IPS-18c (cell line): ENCODE data around the gene DLGAP4.

ENCODE experiments used
- H3K4me3 ChIP-seq: 2 replicates; pipeline ENCODE4 v1.7.0; 2013; ENCODE audit warnings: low read depth, mild to moderate bottlenecking, low read length, moderate library complexity; ENCODE audit not compliant: insufficient read depth
- H3K9me3 ChIP-seq: one replicate; pipeline ENCODE4 v1.6.1; 2013; ENCODE audit warnings: mild to moderate bottlenecking, low read length, moderate library complexity; ENCODE audit not compliant: control insufficient read depth, insufficient read depth

Gene DLGAP4

GRCh38 chr20:36305602-36306551 lies at the start of gene DLGAP4:
Gene DLGAP4, plus strand, starts transcription at chr20:36306339. Its CDS starts 125,379 bp downstream, at chr20:36431718.
- peaks cover 2% of the 10 kb centered on the region for H3K9me3 ChIP-seq
- peak within 1 kb of the TSS; percentile 73 for H3K4me3 ChIP-seq

DNA sequence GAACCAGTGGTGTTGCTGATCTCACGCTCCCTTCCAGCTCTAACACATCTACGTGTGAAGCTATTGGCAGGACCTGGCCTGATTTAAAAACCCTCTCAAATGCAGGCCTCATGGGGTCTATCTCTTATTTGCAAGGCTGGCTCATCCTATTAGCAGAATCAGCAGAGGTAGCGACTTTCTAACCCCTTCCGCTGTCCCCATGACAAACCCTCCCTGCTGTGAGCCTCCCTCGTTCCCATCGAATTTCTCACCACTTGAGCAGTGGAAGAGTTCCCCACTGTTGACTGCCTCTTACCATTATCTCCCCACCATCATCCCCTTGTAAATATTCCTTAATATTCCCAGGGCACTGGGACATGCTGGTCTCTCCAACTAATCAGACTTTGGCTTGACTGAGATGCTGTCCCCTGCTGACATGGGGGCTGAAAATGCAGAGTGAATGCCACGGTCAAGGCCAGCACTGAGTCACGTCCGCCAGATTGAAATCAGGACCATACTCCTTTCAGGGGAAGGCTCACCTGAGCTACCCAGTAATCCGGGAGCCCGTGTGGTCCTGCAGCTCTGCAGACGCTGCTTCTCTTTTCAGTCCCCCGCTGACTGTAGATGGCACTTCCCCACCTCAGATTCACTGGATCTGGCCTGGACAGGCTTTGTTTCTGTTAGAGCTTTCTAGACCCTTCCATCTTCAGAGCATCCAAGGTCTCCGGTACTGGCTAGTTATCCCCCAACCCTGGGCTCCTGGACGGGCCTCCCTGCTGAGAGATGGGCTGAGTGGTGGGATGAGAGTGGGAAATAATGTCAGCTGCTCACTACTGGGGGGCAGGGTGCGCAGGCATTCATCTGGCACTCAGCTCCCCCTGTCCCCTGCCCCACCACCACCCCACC lies 46.7 kb upstream of the DLGAP4 start:
- Histone ChIP-seq H3K4me3 (no peak overlapping the region), H3K9me3 (peaks cover 4% of the 10 kb centered on the region)

DNA sequence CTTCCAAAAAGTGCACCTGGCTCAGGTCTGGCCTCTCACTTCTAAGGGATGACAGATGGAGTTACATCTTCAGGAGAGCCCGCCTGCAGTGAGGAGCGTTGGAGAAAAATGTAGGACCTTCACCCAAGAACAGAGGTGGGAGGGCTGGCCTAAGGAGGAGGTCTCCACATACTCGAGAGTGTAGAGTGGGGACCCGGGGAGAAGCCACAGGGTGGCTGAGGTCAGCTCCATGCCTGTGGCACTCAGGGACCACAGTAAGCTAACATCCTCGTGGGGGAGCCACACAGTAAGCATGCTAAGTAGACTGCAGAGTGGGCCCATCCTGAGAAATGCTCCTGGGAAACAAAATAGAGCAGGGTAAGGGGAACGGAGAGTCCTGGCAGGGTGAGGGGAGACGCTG lies 45.8 kb upstream of the DLGAP4 start:
- H3K4me3 ChIP-seq = no peak overlapping the region
- peaks cover 4% of the 10 kb centered on the region for H3K9me3 ChIP-seq

DNA sequence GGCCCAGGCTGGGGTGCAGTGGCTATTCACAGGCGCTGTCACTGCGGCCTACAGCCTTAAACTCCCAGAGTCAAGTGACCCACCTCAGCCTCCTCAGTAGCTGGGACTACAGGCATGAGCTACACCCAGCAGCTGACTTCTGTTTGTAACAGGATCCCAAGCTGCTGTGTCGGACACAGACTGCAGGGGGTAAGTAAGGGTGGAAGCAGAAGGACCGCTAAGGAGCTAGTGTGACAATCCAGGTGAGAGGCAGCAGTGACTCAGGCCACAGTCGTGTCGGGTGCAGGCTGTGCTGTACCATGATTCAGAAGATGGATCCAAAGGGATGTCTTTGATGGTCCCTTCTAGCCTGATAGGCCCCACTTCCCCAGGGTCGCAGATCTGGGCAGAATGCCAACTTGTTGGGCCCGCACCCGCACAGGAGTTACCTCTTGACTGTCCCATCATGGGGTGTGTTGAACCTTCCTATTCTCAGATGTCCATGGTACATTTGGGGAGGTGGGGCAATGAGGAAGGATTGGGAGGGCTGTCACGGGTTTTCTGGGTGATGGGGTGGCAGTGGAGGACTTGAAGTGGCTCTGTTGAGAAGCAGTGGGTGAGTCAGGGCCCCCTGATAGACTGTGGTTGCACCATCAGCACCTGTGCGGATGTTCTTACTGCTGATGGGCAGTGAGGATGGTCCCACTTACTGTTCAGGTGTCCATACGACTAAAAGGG lies 44.6 kb upstream of the DLGAP4 start:
- no peak overlapping the region for H3K4me3 ChIP-seq
- peaks cover 4% of the 10 kb centered on the region for H3K9me3 ChIP-seq

- H3K4me3 ChIP-seq = no peak overlapping the region
- peaks cover 4% of the 10 kb centered on the region for H3K9me3 ChIP-seq
Observed at GRCh38 chr20:36262440-36262839, 43.7 kb upstream of the DLGAP4 start.

DNA sequence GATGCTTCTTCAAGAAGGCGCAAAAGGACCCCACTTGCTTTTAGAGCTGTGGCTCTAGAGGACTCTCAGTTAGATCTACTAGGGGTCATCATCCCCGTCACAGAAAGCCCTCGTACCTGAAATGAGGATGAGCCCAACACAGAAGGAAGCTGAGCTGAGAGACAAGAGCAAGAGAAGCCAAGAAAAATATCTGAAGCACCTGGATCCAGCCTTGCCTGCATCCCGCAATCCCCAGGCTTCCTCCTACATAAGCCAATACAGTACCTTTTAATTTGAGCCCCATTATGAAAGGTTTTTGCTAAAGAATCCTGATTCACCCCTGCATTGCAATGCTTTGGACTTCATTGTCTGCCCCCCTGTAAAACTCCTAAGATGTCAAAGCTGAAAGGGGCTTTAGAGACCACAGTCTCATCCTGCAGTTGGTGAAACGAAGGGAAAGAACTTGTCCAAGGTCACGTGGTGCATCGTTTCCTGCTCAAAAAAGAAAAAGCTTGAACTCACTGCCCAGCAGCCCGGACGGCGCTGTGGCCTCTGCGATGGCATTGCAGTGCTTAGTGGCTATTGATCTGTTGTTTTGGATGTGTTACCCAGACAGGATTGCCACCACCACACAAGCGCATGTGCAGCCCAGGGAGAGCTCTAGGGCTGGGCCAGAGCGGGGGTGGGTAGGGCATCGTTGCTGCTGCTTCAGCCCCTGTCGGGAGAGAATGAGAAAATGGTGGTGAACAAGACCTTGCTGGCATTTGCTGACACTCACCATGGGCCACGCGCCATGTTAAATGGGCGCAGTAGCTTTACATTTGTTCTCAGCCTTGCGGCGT lies 41.5 kb upstream of the DLGAP4 start:
- Histone ChIP-seq H3K9me3 (no peaks in the 10 kb centered on the region), H3K4me3 (no peak overlapping the region)

DNA sequence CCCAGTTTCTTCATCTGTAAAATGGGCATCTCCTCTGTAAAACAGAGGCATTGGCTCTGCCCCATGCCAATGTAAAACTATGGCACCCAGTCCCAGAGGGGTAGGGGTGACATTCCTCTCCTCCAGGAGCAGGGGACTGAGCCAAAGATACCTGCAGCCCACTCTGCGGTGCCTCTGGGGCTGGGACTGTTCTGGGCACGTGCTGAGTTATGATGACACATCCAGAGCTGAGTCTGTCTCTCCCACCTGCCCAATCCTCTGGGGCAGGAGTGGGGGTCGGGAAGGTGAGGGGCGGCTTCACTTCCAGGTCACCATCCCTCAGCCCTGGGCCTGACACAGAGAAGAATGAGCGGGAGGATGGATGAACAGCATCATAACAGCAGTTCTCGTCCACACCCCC lies 40.0 kb upstream of the DLGAP4 start:
- Histone ChIP-seq H3K4me3 (no peak overlapping the region), H3K9me3 (no peaks in the 10 kb centered on the region)

DNA sequence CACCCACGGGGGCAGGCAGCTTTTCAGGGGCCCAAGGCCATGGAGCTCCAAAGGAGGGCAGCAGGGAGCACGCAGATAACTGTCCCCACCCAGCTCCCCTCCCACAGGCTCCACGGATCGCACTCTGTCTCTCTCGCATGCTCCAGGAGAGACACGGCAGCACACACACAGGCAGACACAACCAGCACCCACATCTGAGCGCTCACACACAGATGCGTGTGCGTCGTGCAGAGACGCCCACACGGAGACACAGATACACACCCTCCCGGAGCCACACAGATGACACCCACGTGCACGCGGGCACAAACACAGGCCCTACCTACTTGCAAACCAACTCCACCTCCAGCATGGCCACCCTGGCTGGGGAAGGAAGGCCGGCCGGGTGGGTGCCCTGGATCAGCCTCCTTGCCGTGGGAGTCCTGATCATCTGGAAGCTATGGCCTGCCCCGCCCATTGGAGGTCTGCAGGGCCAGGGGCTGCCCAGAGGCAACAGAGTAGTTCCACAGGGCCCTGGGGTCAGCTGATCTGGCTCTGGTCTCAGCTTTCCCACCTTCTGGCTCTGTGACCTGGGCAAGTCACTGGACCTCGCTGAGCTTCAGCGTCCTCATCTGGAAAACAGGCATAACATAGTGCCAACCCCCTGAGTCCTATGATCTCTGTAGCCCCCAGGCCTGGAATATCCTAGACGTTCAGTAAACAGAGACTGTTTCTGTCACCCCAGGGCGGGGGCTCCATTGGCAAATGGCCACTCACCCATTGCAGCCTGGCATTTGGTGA lies 38.3 kb upstream of the DLGAP4 start:
- Histone ChIP-seq H3K4me3 (no peak overlapping the region), H3K9me3 (no peaks in the 10 kb centered on the region)

DNA sequence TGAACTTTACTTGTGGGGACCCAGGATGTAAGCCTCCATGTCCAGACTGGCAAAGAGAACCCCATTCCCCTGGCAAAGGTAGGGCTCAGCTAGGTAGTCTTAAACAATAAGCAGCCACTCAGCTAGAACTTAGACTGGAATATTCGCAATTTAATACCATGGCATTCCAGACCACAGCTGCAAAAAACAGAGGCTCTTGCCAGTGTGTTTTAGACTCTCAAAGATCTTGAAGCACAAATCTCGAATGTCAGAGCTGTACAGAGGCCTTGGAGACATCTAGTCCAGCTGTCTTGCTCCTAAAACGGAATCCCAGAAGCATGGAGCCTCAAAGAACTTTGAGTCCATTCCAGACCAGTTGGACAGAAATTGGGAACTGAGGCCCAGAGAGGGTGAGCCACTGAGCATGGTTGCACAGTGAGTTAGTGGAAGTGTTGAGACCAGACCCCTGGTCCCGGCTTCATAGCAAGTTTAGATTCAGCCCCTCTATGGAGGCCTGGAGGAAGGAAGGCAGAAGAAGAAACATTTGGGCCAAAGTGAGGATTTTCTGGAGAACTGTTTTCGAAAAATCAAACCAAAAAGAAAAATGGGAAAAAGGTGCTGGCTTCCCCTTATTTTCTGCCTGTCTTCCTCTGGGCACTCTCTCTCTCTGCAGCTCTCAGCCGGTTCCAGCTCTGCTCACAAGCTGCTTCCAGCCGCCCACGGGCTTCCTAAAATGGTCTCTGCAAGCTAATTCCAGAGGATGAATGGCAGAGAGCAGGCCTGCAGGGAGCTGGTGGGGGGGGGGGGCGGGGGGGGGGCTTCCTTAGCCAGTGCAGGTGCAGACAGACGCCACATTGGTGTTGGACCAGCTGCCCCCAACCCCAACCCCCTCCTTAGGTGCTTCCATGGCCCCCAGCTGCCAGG lies 37.4 kb upstream of the DLGAP4 start:
- Histone ChIP-seq H3K9me3 (no peaks in the 10 kb centered on the region), H3K4me3 (no peak overlapping the region)

- Histone ChIP-seq H3K9me3 (no peaks in the 10 kb centered on the region), H3K4me3 (no peak overlapping the region)
Observed at GRCh38 chr20:36269507-36269906, 36.6 kb upstream of the DLGAP4 start.

DNA sequence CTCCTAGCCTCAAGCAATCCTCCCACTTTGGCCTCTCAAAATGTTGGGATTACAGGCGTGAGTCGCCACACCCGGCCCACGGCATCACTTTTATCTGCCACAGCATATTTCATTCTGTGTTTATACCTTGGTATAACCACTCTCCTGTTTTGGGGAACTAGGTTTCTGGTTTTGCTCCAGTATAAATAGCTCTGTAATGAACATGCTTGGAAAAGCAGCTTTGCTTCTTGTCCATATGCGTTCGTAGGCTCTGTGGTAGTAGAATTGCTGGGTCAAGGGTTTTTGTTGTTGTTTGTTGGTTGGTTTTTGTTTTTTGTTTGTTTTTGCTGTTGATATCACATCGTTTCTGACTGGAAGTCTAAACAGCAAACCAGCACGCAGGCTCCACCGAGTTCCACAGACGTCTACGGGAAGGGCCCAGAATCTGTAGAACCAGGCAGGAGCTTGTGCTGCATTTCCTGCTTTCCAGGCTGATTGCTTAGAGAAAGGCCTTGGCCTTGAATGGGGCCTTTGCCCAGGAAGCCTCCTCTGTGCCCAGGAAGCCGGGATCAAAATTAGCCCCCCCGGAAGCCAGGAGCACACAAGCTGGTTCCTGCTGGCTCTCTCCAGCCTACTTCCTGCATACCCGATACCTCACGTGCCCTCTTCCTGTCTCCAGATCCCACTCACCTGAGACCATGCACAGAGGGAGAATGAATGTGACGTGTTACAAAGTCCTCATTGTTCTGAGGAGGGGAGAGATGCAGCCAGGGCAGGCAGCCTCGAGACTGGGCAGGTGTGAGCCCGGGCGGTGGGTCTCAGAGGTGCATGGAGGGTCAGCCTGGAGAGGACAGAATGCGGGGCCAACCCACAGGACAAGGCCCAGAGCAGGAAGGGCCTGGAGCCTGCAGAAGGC lies 35.1 kb upstream of the DLGAP4 start:
- H3K4me3 ChIP-seq = no peak overlapping the region
- no peaks in the 10 kb centered on the region for H3K9me3 ChIP-seq

DNA sequence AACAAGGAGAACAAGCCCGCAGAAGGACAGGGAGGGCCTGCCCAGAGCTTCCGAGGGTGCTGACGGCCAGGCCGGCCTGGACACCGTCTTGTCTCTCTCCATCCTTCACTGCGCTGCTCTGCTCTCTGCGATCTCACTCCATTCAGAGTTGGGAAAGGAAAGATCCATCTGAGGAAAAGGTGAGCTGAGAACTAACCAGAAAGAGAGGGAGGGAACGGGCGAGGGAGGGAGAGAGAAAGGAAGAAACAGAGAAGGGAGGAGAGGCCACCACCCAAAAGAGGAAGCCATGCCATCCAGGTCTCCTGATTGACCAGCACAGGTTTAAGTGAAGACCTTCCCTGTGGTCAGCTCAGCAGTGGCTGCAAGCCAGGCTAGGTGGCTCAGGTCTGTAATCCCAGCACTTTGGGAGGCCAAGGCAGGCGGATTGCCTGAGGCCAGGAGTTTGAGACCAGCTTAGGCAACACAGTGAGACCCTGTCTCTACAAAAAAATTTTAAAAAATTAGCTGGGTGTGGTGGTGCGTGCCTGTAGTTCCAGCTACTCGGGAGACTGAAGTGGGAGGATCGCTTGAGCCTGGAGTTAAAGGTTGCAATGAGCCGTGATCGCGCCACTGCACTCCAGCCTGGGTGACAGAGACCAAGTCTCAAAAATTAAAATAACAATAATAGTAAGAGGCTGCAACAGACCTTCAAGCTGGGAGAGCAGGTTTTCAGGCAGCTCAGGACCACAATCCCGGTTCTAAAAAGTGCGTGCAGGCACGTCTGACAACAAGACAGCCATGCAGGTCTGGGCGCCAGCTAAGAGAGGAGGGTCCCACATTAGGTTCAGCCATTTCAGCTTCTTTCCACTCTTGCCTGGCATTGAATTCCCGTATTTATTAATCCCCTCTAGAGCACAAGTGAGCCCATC lies 34.2 kb upstream of the DLGAP4 start:
- no peaks in the 10 kb centered on the region for H3K9me3 ChIP-seq
- no peak overlapping the region for H3K4me3 ChIP-seq

GRCh38 chr20:36272547-36273220 lies 33.5 kb upstream of the DLGAP4 start:
- no peak overlapping the region for H3K4me3 ChIP-seq
- H3K9me3 ChIP-seq = no peaks in the 10 kb centered on the region
